ENCODE data around the gene ANKRD22. TPM values are rescaled to one million over a fixed set of nuclear protein-coding genes. Genes with fewer than 3 reads are reported as not detected.

Gene ANKRD22
- total and polyA plus RNA-seq, 2 donors (not counting 1 experiment from before 2014, with no cell fraction given) = 0.09 TPM; not detected in 1

GRCh38 chr10:88890681-88891381 is 39.2 kb upstream of the ANKRD22 start:
- Histone ChIP-seq H3K4me2 (replicated peaks; ENCODE audit: low read depth, low read length, poor library complexity, severe bottlenecking) (no peak overlapping the region), H3K4me3 (ENCODE audit: control extremely low read depth in 1 of 5, extremely low read depth in 1 of 5, insufficient read depth in 1 of 5, low read depth in 2 of 5, low read length in 4 of 5) (no peak overlapping the region), H2AFZ (ENCODE audit: insufficient read depth, low read depth, low read length, poor library complexity, severe bottlenecking) (no peak overlapping the region), H3K27ac (ENCODE audit: low read length in 2 of 2) (no peak overlapping the region), H3K9ac (ENCODE audit: low read length) (no peak overlapping the region), H3K36me3 (replicated peaks in 1 of 2; ENCODE audit: control extremely low read depth in 1 of 2, control insufficient read depth in 1 of 2, extremely low read depth in 1 of 2, insufficient read depth in 2 of 2, low read length in 1 of 2) (peaks cover 4 to 19% of the 10 kb centered on the region in 2 experiments), H3K4me1 (ENCODE audit: control insufficient read depth in 2 of 2, insufficient read depth in 2 of 2, low read length in 2 of 2) (peaks cover 23 to 33% of the 10 kb centered on the region in 2 donors), H4K20me1 (ENCODE audit: control insufficient read depth, insufficient read depth, low read length, poor library complexity, severe bottlenecking) (no peaks in the 10 kb centered on the region), H3K9me3 (ENCODE audit: control extremely low read depth in 1 of 3, control insufficient read depth in 2 of 3, insufficient read depth in 1 of 3, low read length in 2 of 3) (no peaks in the 10 kb centered on the region), H3K79me2 (ENCODE audit: control insufficient read depth, insufficient read depth, low read length) (peaks cover 87% of the 10 kb centered on the region), H3K27me3 (replicated peaks in 1 of 4; ENCODE audit: control extremely low read depth in 1 of 4, control insufficient read depth in 3 of 4, insufficient read depth in 4 of 4, low read length in 3 of 4) (no peaks in the 10 kb centered on the region)
- Mint-ChIP-seq H3K27ac (peak overlapping the region; percentile 47), H3K27me3 (no peaks in the 10 kb centered on the region), H3K4me1 (peaks cover 60% of the 10 kb centered on the region), H3K9me3 (ENCODE audit: insufficient read depth) (no peaks in the 10 kb centered on the region), H3K4me3 (no peak overlapping the region)
- WGBS (ENCODE audit: insufficient coverage) = no CpG with 5 or more reads among the region's 4 CpGs
- intact Hi-C loops (cut with micrococcal nuclease) = loop anchor here (1.0 kb wide), 1 partner anchor 10 kb away; no protein-coding TSS in a partner anchor
- CTCF ChIA-PET = interaction anchor here (1.5 kb wide), 1 partner anchor 43 kb away, joined by 3 read pairs; no protein-coding TSS in a partner anchor
- ATAC-seq (ENCODE audit: low read depth) (no peak), DNase-seq (no peak)
- no peak for TF ChIP-seq CTCF (IDR thresholded peaks at IDR 0.05)
- no peak for TF ChIP-seq EZH2 (IDR thresholded peaks at IDR 0.05; ENCODE audit: borderline replicate concordance, insufficient read depth, low read depth, low read length, poor library complexity, severe bottlenecking)
- POLR2A ChIA-PET = no interaction called here
